Endothelial cell of umbilical vein (primary cell): ENCODE measurements around the gene ATF6B. TPM values are rescaled to one million over a fixed set of nuclear protein-coding genes. Genes with fewer than 3 reads are reported as not detected.

Source experiments
- BruUV-seq: library from RNA; stranded (reverse); fragments of 400-500 nt; replicated peaks from 2 replicates; lab custom pipeline; 2021; lab: Mats Ljungman, UMichigan
- CTCF ChIA-PET: fragments of 300-600, 350-600 bp; sonication (Branson Sonifier 250); formaldehyde crosslinking; loops from one replicate; lab custom pipeline; 2021; ENCODE audit warnings: antibody characterized with exemption, inconsistent platforms; lab: Charles Lee
- POLR2A ChIA-PET: fragments of 300-600, 350-600 bp; sonication (Branson Sonifier 250); formaldehyde crosslinking; loops from one replicate; lab custom pipeline; 2021; ENCODE audit warnings: antibody characterized with exemption, inconsistent platforms; lab: Charles Lee
- DNase-seq: peaks from one replicate; pipeline ENCODE4 v3.0.0-alpha.2; 2011; ENCODE audit warnings: low read depth, low spot score
- FAIRE-seq: peaks from 2 replicates; lab custom pipeline; 2011; peaks lifted over from hg19 to GRCh38; lab: Jason Lieb, UNC
- H2AFZ ChIP-seq: 2 replicates; pipeline ENCODE4 v1.6.0; 2012; ENCODE audit warnings: low read depth, low read length, control low read depth, inconsistent platforms
- H3K27ac ChIP-seq: 2 replicates; pipeline ENCODE4 v1.5.1; 2011; ENCODE audit warnings: low read depth, mild to moderate bottlenecking, control low read depth, low read length, moderate library complexity; ENCODE audit not compliant: insufficient read depth
- H3K27me3 ChIP-seq, 2 experiments: 2 replicates each; pipeline versions ENCODE4 v1.6.0 to v1.6.1; 2011; ENCODE audit warnings: low read length in 2 of 2, mixed read lengths in 1 of 2; ENCODE audit not compliant: control insufficient read depth in 2 of 2, insufficient read depth in 2 of 2
- H3K36me3 ChIP-seq, 2 experiments: 2 replicates in 1 of 2; 3 replicates in 1 of 2; pipeline ENCODE4 v1.5.1; 2011; ENCODE audit warnings: low read length in 2 of 2, mild to moderate bottlenecking in 1 of 2, moderate library complexity in 1 of 2; ENCODE audit not compliant: control insufficient read depth in 2 of 2, insufficient read depth in 2 of 2; ENCODE audit errors: extremely low read depth in 1 of 2
- H3K4me1 ChIP-seq: 3 replicates; pipeline ENCODE4 v1.5.1; 2011; ENCODE audit warnings: mild to moderate bottlenecking, low read length; ENCODE audit not compliant: control insufficient read depth, insufficient read depth; ENCODE audit errors: extremely low read depth
- H3K4me2 ChIP-seq: 2 replicates; pipeline ENCODE4 v1.6.1; 2011; ENCODE audit warnings: low read length, control low read depth, mixed read lengths; ENCODE audit not compliant: insufficient read depth
- H3K4me3 ChIP-seq, 3 experiments: fragments of 200-600 bp in 1 of 3; sonication (generic), shearing (Covaris generic) in 1 of 3; replicated peaks in 1 of 3; 2 replicates each; pipeline ENCODE4 v1.5.1; 2011 to 2016; ENCODE audit warnings: control low read depth in 3 of 3, low read length in 3 of 3, mild to moderate bottlenecking in 2 of 3, inconsistent platforms in 1 of 3, low read depth in 1 of 3, moderate library complexity in 1 of 3; ENCODE audit not compliant: insufficient read depth in 1 of 3
- H3K79me2 ChIP-seq: 2 replicates; pipeline ENCODE4 v1.6.0; 2012; ENCODE audit warnings: low read length, inconsistent platforms; ENCODE audit not compliant: control insufficient read depth, insufficient read depth
- H3K9ac ChIP-seq: replicated peaks from 2 replicates; pipeline ENCODE3; 2011; ENCODE audit warnings: low read length, control low read depth; ENCODE audit not compliant: insufficient read depth; ENCODE audit errors: extremely low read depth
- H3K9me1 ChIP-seq: replicated peaks from 3 replicates; pipeline ENCODE4 v1.6.0; 2011; ENCODE audit warnings: mild to moderate bottlenecking, low read length; ENCODE audit not compliant: control insufficient read depth, insufficient read depth; ENCODE audit errors: extremely low read depth
- H3K9me3 ChIP-seq: replicated peaks from 2 replicates; pipeline ENCODE4 v1.5.1; 2012; ENCODE audit warnings: low read length, inconsistent platforms; ENCODE audit not compliant: control insufficient read depth, insufficient read depth
- H4K20me1 ChIP-seq: replicated peaks from 2 replicates; pipeline ENCODE3; 2011; ENCODE audit warnings: mild to moderate bottlenecking, low read length; ENCODE audit not compliant: control insufficient read depth, insufficient read depth; ENCODE audit errors: extremely low read depth
- EZH2 ChIP-seq: IDR thresholded peaks from 2 replicates; pipeline ENCODE4 v1.6.1; 2012; ENCODE audit warnings: borderline replicate concordance, low read depth, mild to moderate bottlenecking, moderate library complexity, low read length, inconsistent platforms; ENCODE audit not compliant: severe bottlenecking
- FOS ChIP-seq: IDR thresholded peaks from 2 replicates; pipeline ENCODE4 v1.6.1; 2011; ENCODE audit warnings: mild to moderate bottlenecking, low read length, moderate library complexity, borderline replicate concordance; ENCODE audit not compliant: insufficient read depth
- JUN ChIP-seq: IDR thresholded peaks from 2 replicates; pipeline ENCODE4 v1.6.1; 2011; ENCODE audit warnings: borderline replicate concordance, low read depth; ENCODE audit not compliant: insufficient read length, insufficient read depth
- MYC ChIP-seq: IDR thresholded peaks from one replicate; pipeline ENCODE4 v1.6.1; 2011; ENCODE audit warnings: mild to moderate bottlenecking, low read depth, low read length
- POLR2AphosphoS5 ChIP-seq: IDR thresholded peaks from 2 replicates; pipeline ENCODE4 v1.6.1; 2012; ENCODE audit warnings: low read depth, mild to moderate bottlenecking, control low read depth, low read length, moderate library complexity; ENCODE audit not compliant: insufficient read depth
- dilution Hi-C: fragments of 300-500 bp; cut with MboI; formaldehyde crosslinking; loops from one replicate; pipeline ENCODE4 v1.15.0; 2019; ENCODE audit warnings: low sequenced_read_pairs; ENCODE audit not compliant: extremely low pct_ligation_motif_present
- intact Hi-C: fragments of 100-400 bp; cut with micrococcal nuclease; formaldehyde crosslinking; loops from one replicate; pipeline ENCODE4 v1.10.0; 2022
- polyA plus RNA-seq, 4 experiments: library from polyadenylated mRNA; depleted of rRNA in 3 of 4; stranded (reverse) in 3 of 4; unstranded in 1 of 4; fragments of >200 nt; gene quantifications; 2 replicates each; pipeline versions ENCODE4 v1.2.1 to v1.2.3, GENCODE V29; 2011 to 2012; ENCODE audit warnings: missing spikeins in 1 of 4
- total RNA-seq: library from RNA; stranded (reverse); gene quantifications from 2 replicates; pipeline ENCODE4 v1.2.3, GENCODE V29; 2021

The ATF6B gene
- total and polyA plus RNA-seq, 2 donors (not counting 3 experiments of a cell fraction or from before 2014, with no cell fraction given) = 106 to 115 TPM

DNA sequence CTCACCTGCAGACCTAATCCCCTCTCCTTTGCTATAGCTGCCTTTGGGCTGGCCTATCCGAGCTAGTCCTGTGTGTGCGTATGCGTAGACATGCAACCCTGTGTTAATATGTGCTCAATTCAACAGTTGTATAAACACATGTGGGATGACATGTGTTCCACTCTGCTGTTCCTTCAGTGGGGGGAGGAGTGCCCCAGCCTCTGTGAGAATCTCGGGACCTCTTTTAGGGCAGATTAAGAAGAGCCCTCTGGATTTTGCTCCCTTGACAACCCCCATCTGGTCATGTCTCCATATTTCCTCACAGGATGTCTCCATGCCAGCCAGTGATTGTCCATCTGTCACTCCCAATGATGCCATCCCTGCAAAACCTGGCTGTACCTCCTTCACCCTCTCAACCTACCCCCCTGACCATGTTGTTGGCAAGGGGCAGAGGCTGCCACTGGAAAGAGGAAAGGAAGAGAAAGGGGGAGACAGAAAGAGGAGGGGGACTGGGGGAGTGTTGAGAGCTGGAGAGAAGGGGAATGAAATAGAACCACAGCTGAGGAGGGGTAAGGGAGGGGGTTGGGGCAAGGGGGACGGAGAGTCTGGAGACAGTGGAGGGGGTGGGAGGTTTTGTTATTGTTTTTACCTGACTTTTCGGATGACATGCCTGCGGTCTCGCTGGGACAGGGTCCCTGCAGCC, 23.3 kb upstream of the ATF6B start:
- intact Hi-C loops = no loop called here
- no peaks in the 10 kb centered on the region for H3K9me1 ChIP-seq
- FAIRE-seq = no peak
- H2AFZ ChIP-seq = no peak overlapping the region
- no peak for DNase-seq
- H3K27ac ChIP-seq = no peak overlapping the region
- H3K27me3 ChIP-seq = peaks cover 20 to 21% of the 10 kb centered on the region in 2 experiments
- no peaks in the 10 kb centered on the region for H3K9me3 ChIP-seq
- no peaks in the 10 kb centered on the region for H4K20me1 ChIP-seq
- dilution Hi-C loops = no loop called here
- no peak overlapping the region for H3K9ac ChIP-seq
- TF ChIP-seq MYC = no peak
- no peak for TF ChIP-seq POLR2AphosphoS5
- TF ChIP-seq EZH2 = no peak
- H3K79me2 ChIP-seq = peaks cover 4% of the 10 kb centered on the region
- H3K4me2 ChIP-seq = no peak overlapping the region
- peak overlapping the region in 1 of 3 experiments; percentile 15 for H3K4me3 ChIP-seq
- CTCF ChIA-PET = interaction anchor here (1.0 kb wide), 1 partner anchor 46 kb away, joined by 3 read pairs; no protein-coding TSS in a partner anchor
- BruUV-seq = no TSS peak
- H3K4me1 ChIP-seq = peaks cover 24% of the 10 kb centered on the region
- H3K36me3 ChIP-seq = no peaks in the 10 kb centered on the region
- POLR2A ChIA-PET = no interaction called here

DNA sequence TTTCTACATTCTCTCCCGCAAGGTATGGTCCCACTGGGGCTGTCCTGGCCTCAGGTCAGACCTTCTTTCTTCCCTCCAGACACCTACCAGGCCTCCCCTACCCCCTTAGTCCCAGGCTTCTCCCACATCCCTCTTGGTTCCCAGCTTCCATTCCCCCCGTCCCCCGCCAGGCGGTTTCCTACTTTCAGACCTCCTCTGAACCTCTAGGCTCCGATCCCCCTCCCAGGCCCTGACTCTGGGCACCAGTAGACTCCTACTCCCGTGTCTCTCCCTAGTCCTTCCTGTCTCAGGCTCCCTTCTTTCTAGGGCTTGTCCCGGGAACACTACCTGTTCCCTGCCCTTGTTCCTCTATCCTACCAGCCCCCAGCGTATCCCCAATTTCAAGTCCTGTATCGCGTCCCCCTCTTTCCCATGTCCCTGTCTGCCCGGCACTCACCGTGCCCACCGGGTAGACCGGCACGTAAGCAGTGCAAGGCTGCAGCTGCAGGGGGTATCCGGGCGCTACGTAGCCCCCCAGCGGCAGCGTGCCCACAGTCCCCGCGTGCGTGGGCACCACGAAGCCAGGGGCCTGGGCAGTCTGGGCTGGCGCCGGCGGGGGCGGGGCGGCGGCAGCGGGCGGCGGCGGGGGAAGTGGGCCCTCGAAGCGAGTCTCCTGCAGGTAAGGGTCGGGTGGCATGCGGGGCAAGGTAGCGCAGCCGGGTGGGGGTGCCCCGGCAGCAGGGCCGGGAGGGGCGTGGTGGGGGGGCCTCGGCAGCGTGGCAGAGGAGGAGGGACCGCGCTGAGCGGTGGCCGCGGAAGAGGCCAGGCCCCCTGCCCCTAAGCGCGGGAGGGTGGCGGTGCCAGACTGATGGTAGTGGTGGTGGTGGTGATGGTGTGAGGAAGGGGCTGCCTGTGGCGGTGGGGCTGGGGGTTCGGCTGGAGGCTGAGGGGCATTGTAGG, 22.2 kb upstream of the ATF6B start:
- peak; percentile 41 for TF ChIP-seq EZH2
- TF ChIP-seq FOS = no peak
- TF ChIP-seq JUN = no peak
- H2AFZ ChIP-seq = no peak overlapping the region
- POLR2A ChIA-PET = no interaction called here
- no peaks in the 10 kb centered on the region for H3K36me3 ChIP-seq
- H3K4me1 ChIP-seq = peaks cover 22% of the 10 kb centered on the region
- CTCF ChIA-PET = interaction anchor here (1.1 kb wide), 1 partner anchor 14 kb away, joined by 3 read pairs; no protein-coding TSS in a partner anchor
- no peaks in the 10 kb centered on the region for H3K9me3 ChIP-seq
- no peaks in the 10 kb centered on the region for H3K9me1 ChIP-seq
- peaks cover 24 to 27% of the 10 kb centered on the region in 2 experiments for H3K27me3 ChIP-seq
- FAIRE-seq (no peak), DNase-seq (no peak)
- H3K4me2 ChIP-seq = no peak overlapping the region
- no TSS peak for BruUV-seq
- no peak overlapping the region for H3K9ac ChIP-seq
- H3K4me3 ChIP-seq = no peak overlapping the region
- no peak overlapping the region for H3K27ac ChIP-seq
- H3K79me2 ChIP-seq = peaks cover 4% of the 10 kb centered on the region
- intact Hi-C loops = no loop called here
- dilution Hi-C loops = no loop called here
- H4K20me1 ChIP-seq = no peaks in the 10 kb centered on the region
